ENCODE results near the gene LRRTM2. TPM values are rescaled to one million over a fixed set of nuclear protein-coding genes. Genes with fewer than 3 reads are reported as not detected.

Gene LRRTM2
- total RNA-seq, 2 experiments from 2014 or later = 0.22 TPM; not detected in 1

DNA sequence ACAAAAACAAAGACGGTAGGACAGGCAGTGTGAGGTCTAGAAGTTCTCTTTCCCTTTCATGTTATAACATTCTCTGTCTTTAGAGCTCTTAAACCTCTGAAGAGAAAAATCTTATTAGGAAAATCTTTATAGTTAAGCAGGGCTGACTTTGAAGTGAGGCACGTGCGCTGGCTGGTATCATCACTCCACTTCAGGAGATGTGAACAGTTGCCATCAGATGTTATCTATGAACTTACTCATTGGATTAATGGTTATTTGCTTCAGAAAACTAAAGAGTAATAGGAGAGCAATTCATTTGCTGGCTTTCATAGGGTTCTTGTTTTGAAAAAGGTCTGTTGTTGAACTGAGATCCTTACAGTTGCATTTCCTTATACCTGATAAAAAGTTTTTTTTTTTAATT is 25.7 kb downstream of the LRRTM2 start:
- H3K36me3 ChIP-seq (ENCODE audit: insufficient read depth, low read length) = no peaks in the 10 kb centered on the region
- no peak overlapping the region for H3K4me3 ChIP-seq (ENCODE audit: low read depth, low read length, poor library complexity, severe bottlenecking)
- CTCF ChIA-PET (ENCODE audit: unreplicated experiment) = no interaction called here
- no TSS peak for BruUV-seq (replicated peaks)
- POLR2A ChIA-PET = interaction anchor here (0.6 to 0.7 kb wide), 2 partner anchors 29 to 128 kb away, joined by 3 read pairs; no protein-coding TSS in a partner anchor
- intact Hi-C loops (cut with micrococcal nuclease; ENCODE audit: unreplicated experiment) = no loop called here
- no peak for DNase-seq (ENCODE audit: low spot score)
- H3K4me1 ChIP-seq (ENCODE audit: insufficient read depth, low read length, poor library complexity, severe bottlenecking) = no peaks in the 10 kb centered on the region
- no peaks in the 10 kb centered on the region for H3K9me3 ChIP-seq (ENCODE audit: low read length)
- no peaks in the 10 kb centered on the region for H4K20me1 ChIP-seq (ENCODE audit: insufficient read depth, low read length)
- no peaks in the 10 kb centered on the region for H3K79me2 ChIP-seq (ENCODE audit: insufficient read depth, low read depth, low read length)
- no peak overlapping the region for H3K4me2 ChIP-seq (ENCODE audit: low read length)
- TF ChIP-seq, protein P1, sequence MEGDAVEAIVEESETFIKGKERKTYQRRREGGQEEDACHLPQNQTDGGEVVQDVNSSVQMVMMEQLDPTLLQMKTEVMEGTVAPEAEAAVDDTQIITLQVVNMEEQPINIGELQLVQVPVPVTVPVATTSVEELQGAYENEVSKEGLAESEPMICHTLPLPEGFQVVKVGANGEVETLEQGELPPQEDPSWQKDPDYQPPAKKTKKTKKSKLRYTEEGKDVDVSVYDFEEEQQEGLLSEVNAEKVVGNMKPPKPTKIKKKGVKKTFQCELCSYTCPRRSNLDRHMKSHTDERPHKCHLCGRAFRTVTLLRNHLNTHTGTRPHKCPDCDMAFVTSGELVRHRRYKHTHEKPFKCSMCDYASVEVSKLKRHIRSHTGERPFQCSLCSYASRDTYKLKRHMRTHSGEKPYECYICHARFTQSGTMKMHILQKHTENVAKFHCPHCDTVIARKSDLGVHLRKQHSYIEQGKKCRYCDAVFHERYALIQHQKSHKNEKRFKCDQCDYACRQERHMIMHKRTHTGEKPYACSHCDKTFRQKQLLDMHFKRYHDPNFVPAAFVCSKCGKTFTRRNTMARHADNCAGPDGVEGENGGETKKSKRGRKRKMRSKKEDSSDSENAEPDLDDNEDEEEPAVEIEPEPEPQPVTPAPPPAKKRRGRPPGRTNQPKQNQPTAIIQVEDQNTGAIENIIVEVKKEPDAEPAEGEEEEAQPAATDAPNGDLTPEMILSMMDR (conservative IDR thresholded peaks at IDR 0.05; ENCODE audit: low read length) = no peak
- TF ChIP-seq EZH2phosphoT487 (IDR thresholded peaks at IDR 0.05; ENCODE audit: borderline replicate concordance, low read depth, low read length) = no peak
- no peaks in the 10 kb centered on the region for H3K9me2 ChIP-seq (ENCODE audit: insufficient read depth, low read length)
- no peak overlapping the region for H2AFZ ChIP-seq (ENCODE audit: low read length)
- no peak overlapping the region for H3K27ac ChIP-seq (ENCODE audit: low read depth, low read length, poor library complexity, severe bottlenecking)

- H3K9me2 ChIP-seq (ENCODE audit: insufficient read depth, low read length) = no peaks in the 10 kb centered on the region
- H3K27ac ChIP-seq (ENCODE audit: low read depth, low read length, poor library complexity, severe bottlenecking) = no peak overlapping the region
- no peak for TF ChIP-seq EZH2phosphoT487 (IDR thresholded peaks at IDR 0.05; ENCODE audit: borderline replicate concordance, low read depth, low read length)
- TF ChIP-seq, protein P1 (conservative IDR thresholded peaks at IDR 0.05; ENCODE audit: low read length) = no peak
- no TSS peak for BruUV-seq (replicated peaks)
- H3K4me1 ChIP-seq (ENCODE audit: insufficient read depth, low read length, poor library complexity, severe bottlenecking) = no peaks in the 10 kb centered on the region
- no peak overlapping the region for H2AFZ ChIP-seq (ENCODE audit: low read length)
- ChIA-PET POLR2A (interaction anchor here (0.6 kb wide), 1 partner anchor 131 kb away, joined by 9 read pairs; no protein-coding TSS in a partner anchor), CTCF (ENCODE audit: unreplicated experiment) (no interaction called here)
- no peak for DNase-seq (ENCODE audit: low spot score)
- intact Hi-C loops (cut with micrococcal nuclease; ENCODE audit: unreplicated experiment) = no loop called here
- H3K9me3 ChIP-seq (ENCODE audit: low read length) = no peaks in the 10 kb centered on the region
- H3K79me2 ChIP-seq (ENCODE audit: insufficient read depth, low read depth, low read length) = no peaks in the 10 kb centered on the region
- no peak overlapping the region for H3K4me3 ChIP-seq (ENCODE audit: low read depth, low read length, poor library complexity, severe bottlenecking)
- no peaks in the 10 kb centered on the region for H3K36me3 ChIP-seq (ENCODE audit: insufficient read depth, low read length)
- no peaks in the 10 kb centered on the region for H4K20me1 ChIP-seq (ENCODE audit: insufficient read depth, low read length)
- H3K4me2 ChIP-seq (ENCODE audit: low read length) = no peak overlapping the region
These were observed 30.2 kb downstream of the LRRTM2 start for GRCh38 chr5:138844812-138845513.

- DNase-seq (ENCODE audit: low spot score) = no peak
These were observed 31.0 kb downstream of the LRRTM2 start for GRCh38 chr5:138844125-138844461.

More at GRCh38 chr5:138844125-138844461, 31.0 kb downstream of the LRRTM2 start:
- Histone ChIP-seq H3K36me3 (ENCODE audit: insufficient read depth, low read length) (no peaks in the 10 kb centered on the region), H3K4me1 (ENCODE audit: insufficient read depth, low read length, poor library complexity, severe bottlenecking) (no peaks in the 10 kb centered on the region), H2AFZ (ENCODE audit: low read length) (no peak overlapping the region), H3K27ac (ENCODE audit: low read depth, low read length, poor library complexity, severe bottlenecking) (no peak overlapping the region), H3K9me3 (ENCODE audit: low read length) (no peaks in the 10 kb centered on the region), H3K9me2 (ENCODE audit: insufficient read depth, low read length) (no peaks in the 10 kb centered on the region), H3K4me2 (ENCODE audit: low read length) (no peak overlapping the region), H4K20me1 (ENCODE audit: insufficient read depth, low read length) (no peaks in the 10 kb centered on the region), H3K4me3 (ENCODE audit: low read depth, low read length, poor library complexity, severe bottlenecking) (no peak overlapping the region), H3K79me2 (ENCODE audit: insufficient read depth, low read depth, low read length) (no peaks in the 10 kb centered on the region)
- CTCF ChIA-PET (ENCODE audit: unreplicated experiment) = no interaction called here
- POLR2A ChIA-PET = interaction anchor here (0.6 kb wide), 1 partner anchor 1317 kb away, joined by 4 read pairs; no protein-coding TSS in a partner anchor
- intact Hi-C loops (cut with micrococcal nuclease; ENCODE audit: unreplicated experiment) = no loop called here
- no peak for TF ChIP-seq EZH2phosphoT487 (IDR thresholded peaks at IDR 0.05; ENCODE audit: borderline replicate concordance, low read depth, low read length)
- TF ChIP-seq, protein P1 (conservative IDR thresholded peaks at IDR 0.05; ENCODE audit: low read length) = no peak
- BruUV-seq (replicated peaks) = no TSS peak

Measured in OCI-LY7 (cell line).